OCI-LY7 (cell line): ENCODE results near the gene TP53INP2. TPM values are rescaled to one million over a fixed set of nuclear protein-coding genes. Genes with fewer than 3 reads are reported as not detected.

Experiments used
- BruUV-seq: library from RNA; stranded (reverse); fragments of 400-500 nt; replicated peaks from 2 replicates; lab custom pipeline; 2021; lab: Mats Ljungman, UMichigan
- CTCF ChIA-PET: fragments of 300-600 bp; sonication (Branson Sonifier 250); formaldehyde crosslinking; loops from one replicate; lab custom pipeline; 2022; ENCODE audit warnings: antibody characterized with exemption; ENCODE audit not compliant: unreplicated experiment; lab: Charles Lee
- POLR2A ChIA-PET: fragments of 300-600 bp; sonication (Branson Sonifier 250); formaldehyde crosslinking; loops from one replicate; lab custom pipeline; 2022; ENCODE audit warnings: antibody characterized with exemption; lab: Charles Lee
- DNase-seq: peaks from one replicate; pipeline ENCODE4 v3.0.0-alpha.2; 2015; ENCODE audit warnings: low spot score
- H2AFZ ChIP-seq: fragments of 200-600 bp; sonication (generic), shearing (Covaris generic); 2 replicates; pipeline ENCODE4 v1.6.1; 2014; ENCODE audit warnings: mild to moderate bottlenecking, antibody characterized with exemption, low read length, moderate library complexity
- H3K27ac ChIP-seq: fragments of 200-600 bp; sonication (generic); 2 replicates; pipeline ENCODE4 v1.5.1; 2014; ENCODE audit warnings: mixed run types, low read depth, mild to moderate bottlenecking, moderate library complexity, low read length, inconsistent platforms; ENCODE audit not compliant: poor library complexity, severe bottlenecking
- H3K36me3 ChIP-seq: fragments of 200-600 bp; sonication (generic); 2 replicates; pipeline ENCODE4 v1.6.1; 2014; ENCODE audit warnings: mild to moderate bottlenecking, antibody characterized with exemption, low read length, moderate library complexity, mixed read lengths; ENCODE audit not compliant: insufficient read depth
- H3K4me1 ChIP-seq: fragments of 200-600 bp; sonication (generic); 2 replicates; pipeline ENCODE4 v1.5.1; 2014; ENCODE audit warnings: mild to moderate bottlenecking, low read length; ENCODE audit not compliant: insufficient read depth, poor library complexity, severe bottlenecking
- H3K4me2 ChIP-seq: fragments of 200-600 bp; sonication (generic); 2 replicates; pipeline ENCODE4 v1.6.1; 2014; ENCODE audit warnings: mild to moderate bottlenecking, low read length
- H3K4me3 ChIP-seq: fragments of 200-600 bp; sonication (generic); 2 replicates; pipeline ENCODE4 v1.5.1; 2014; ENCODE audit warnings: mild to moderate bottlenecking, low read depth, low read length; ENCODE audit not compliant: poor library complexity, severe bottlenecking
- H3K79me2 ChIP-seq: fragments of 200-600 bp; sonication (generic); 2 replicates; pipeline ENCODE4 v1.6.1; 2016; ENCODE audit warnings: low read depth, mild to moderate bottlenecking, low read length, moderate library complexity, mixed read lengths; ENCODE audit not compliant: insufficient read depth
- H3K9me2 ChIP-seq: fragments of 200-600 bp; sonication (generic); 2 replicates; pipeline ENCODE4 v1.6.1; 2016; ENCODE audit warnings: mild to moderate bottlenecking, low read length, mixed read lengths; ENCODE audit not compliant: insufficient read depth
- H3K9me3 ChIP-seq: fragments of 200-600 bp; sonication (generic); 2 replicates; pipeline ENCODE4 v1.6.1; 2014; ENCODE audit warnings: mild to moderate bottlenecking, mixed run types, low read length, mixed read lengths
- H4K20me1 ChIP-seq: fragments of 200-600 bp; sonication (generic); 2 replicates; pipeline ENCODE4 v1.6.1; 2014; ENCODE audit warnings: mild to moderate bottlenecking, antibody characterized with exemption, low read length, moderate library complexity, mixed read lengths; ENCODE audit not compliant: insufficient read depth
- CTCF ChIP-seq: fragments of 200-600 bp; sonication (generic); conservative IDR thresholded peaks from 2 replicates; pipeline ENCODE4 v1.5.1; 2014; ENCODE audit warnings: mild to moderate bottlenecking, antibody characterized with exemption, low read length, moderate library complexity, mixed read lengths
- EZH2phosphoT487 ChIP-seq: fragments of 200-600 bp; sonication (generic); IDR thresholded peaks from 2 replicates; pipeline ENCODE4 v1.6.1; 2018; ENCODE audit warnings: low read depth, borderline replicate concordance, mild to moderate bottlenecking, mixed run types, antibody characterized with exemption, low read length, moderate library complexity, mixed read lengths
- intact Hi-C: fragments of 100-400 bp; cut with micrococcal nuclease; formaldehyde crosslinking; loops from one replicate; pipeline ENCODE4 v1.10.0; 2022; ENCODE audit not compliant: unreplicated experiment
- total RNA-seq, 2 experiments: library from RNA; depleted of rRNA in 1 of 2; stranded (reverse); fragments of >200 nt in 1 of 2; shearing (Covaris generic) in 1 of 2; gene quantifications; 2 replicates each; pipeline ENCODE4 v1.2.3, GENCODE V29; 2014 to 2022

Gene TP53INP2
- total RNA-seq, 2 experiments from 2014 or later = 0.73 to 7.9 TPM

GRCh38 chr20:34750484-34750883 lies 46.3 kb downstream of the TP53INP2 start:
- Histone ChIP-seq H3K4me1 (no peaks in the 10 kb centered on the region), H3K27ac (no peak overlapping the region), H4K20me1 (no peaks in the 10 kb centered on the region), H3K79me2 (no peaks in the 10 kb centered on the region), H3K9me3 (no peaks in the 10 kb centered on the region), H2AFZ (no peak overlapping the region), H3K9me2 (no peaks in the 10 kb centered on the region), H3K4me3 (no peak overlapping the region), H3K4me2 (no peak overlapping the region), H3K36me3 (peaks cover 66% of the 10 kb centered on the region)
- ChIA-PET POLR2A (no interaction called here), CTCF (no interaction called here)
- intact Hi-C loops = no loop called here
- DNase-seq = no peak
- TF ChIP-seq EZH2phosphoT487 = no peak
- no peak for TF ChIP-seq CTCF
- BruUV-seq = no TSS peak

- H3K79me2 ChIP-seq = no peaks in the 10 kb centered on the region
- H3K4me2 ChIP-seq = no peak overlapping the region
- H3K27ac ChIP-seq = no peak overlapping the region
- intact Hi-C loops = no loop called here
- H2AFZ ChIP-seq = no peak overlapping the region
- CTCF ChIA-PET = no interaction called here
- H4K20me1 ChIP-seq = no peaks in the 10 kb centered on the region
- H3K9me2 ChIP-seq = no peaks in the 10 kb centered on the region
- H3K4me1 ChIP-seq = no peaks in the 10 kb centered on the region
- H3K4me3 ChIP-seq = no peak overlapping the region
- H3K9me3 ChIP-seq = no peaks in the 10 kb centered on the region
- POLR2A ChIA-PET = interaction anchor here (0.7 kb wide), 2 partner anchors 12 to 566 kb away, joined by 3 to 4 read pairs; no protein-coding TSS in a partner anchor
- TF ChIP-seq CTCF = no peak
- TF ChIP-seq EZH2phosphoT487 = no peak
- no TSS peak for BruUV-seq
- DNase-seq = no peak
- peaks cover 66% of the 10 kb centered on the region for H3K36me3 ChIP-seq
These were observed 47.3 kb downstream of the TP53INP2 start for GRCh38 chr20:34751453-34751852.

DNA sequence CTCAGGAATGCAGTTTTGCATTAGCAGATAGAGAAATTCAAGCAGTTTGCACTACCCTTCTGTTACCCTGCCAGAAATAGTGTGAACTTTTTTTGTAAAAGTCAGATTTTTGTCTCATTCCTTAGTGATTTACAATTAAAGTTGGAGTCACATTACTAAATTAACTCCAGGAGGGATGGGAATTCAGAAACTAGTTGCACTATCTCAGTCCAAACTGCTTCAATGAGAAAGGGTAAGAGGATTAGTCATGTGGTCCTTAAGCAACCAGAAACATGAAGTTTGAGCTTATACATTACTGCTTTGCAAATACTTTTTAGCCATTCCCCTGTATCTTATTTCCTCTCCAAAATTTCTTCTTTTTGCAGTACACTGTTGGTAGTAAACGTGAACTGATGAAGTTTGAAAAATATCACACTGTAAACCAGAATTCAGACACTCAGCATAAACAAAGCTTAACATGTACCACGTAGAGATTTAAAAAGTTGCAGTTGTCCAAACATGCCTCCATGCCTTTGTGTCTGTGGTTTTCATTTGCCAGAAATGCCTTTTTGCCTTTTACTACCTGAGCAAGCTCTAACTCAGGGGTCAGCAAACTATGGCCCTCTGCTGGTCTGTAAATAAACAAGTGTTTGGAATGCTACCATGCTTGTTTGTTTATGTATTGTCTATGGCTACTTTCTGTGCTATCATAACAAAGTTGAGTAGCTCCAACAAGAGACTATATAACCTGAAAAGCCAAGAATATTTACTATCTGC lies 49.7 kb downstream of the TP53INP2 start:
- no peaks in the 10 kb centered on the region for H3K4me1 ChIP-seq
- no peak overlapping the region for H3K4me3 ChIP-seq
- H3K4me2 ChIP-seq = no peak overlapping the region
- no peak for DNase-seq
- H3K27ac ChIP-seq = no peak overlapping the region
- TF ChIP-seq EZH2phosphoT487 (no peak), CTCF (0 out of 2 replicates have a peak, but pooled peaks have one; percentile 23)
- H3K79me2 ChIP-seq = no peaks in the 10 kb centered on the region
- POLR2A ChIA-PET = no interaction called here
- peaks cover 70% of the 10 kb centered on the region for H3K36me3 ChIP-seq
- H3K9me3 ChIP-seq = no peaks in the 10 kb centered on the region
- intact Hi-C loops = no loop called here
- H3K9me2 ChIP-seq = no peaks in the 10 kb centered on the region
- no peaks in the 10 kb centered on the region for H4K20me1 ChIP-seq
- BruUV-seq = no TSS peak
- H2AFZ ChIP-seq = no peak overlapping the region
- CTCF ChIA-PET = no interaction called here
